ENCODE data around the gene MARK3.
A peak's percentile ranks its signal among the peaks of the same experiment; 100 is the strongest.

GRCh38 chr14:103518422-103519042 is 133.3 kb downstream of the MARK3 start:
- TF ChIP-seq CTCF (conservative IDR thresholded peaks at IDR 0.05): peak; percentile 99
- no peak for TF ChIP-seq EZH2 (IDR thresholded peaks at IDR 0.05; ENCODE audit: low read depth)

Data from PC-9 (cell line).